PC-9 (cell line): Measurements from ENCODE around the gene PPP1R17.

ENCODE experiments used
- CTCF ChIP-seq: fragments of 200-600 bp; sonication (generic); conservative IDR thresholded peaks from 2 replicates; pipeline ENCODE4 v1.6.1; 2017; ENCODE audit warnings: mixed run types, antibody characterized with exemption, mild to moderate bottlenecking, moderate library complexity
- EZH2 ChIP-seq: fragments of 200-600 bp; sonication (generic); IDR thresholded peaks from 2 replicates; pipeline ENCODE4 v1.8.0; 2017; ENCODE audit warnings: antibody characterized with exemption, low read depth

GRCh38 chr7:31648880-31649279 is 38.1 kb upstream of the PPP1R17 start:
- no peak for TF ChIP-seq CTCF
- no peak for TF ChIP-seq EZH2
